ENCODE results near the gene ERLEC1. TPM values are rescaled to one million over a fixed set of nuclear protein-coding genes. Genes with fewer than 3 reads are reported as not detected.

Gene ERLEC1
- total RNA-seq, 4 donors from 2014 or later: 26.7 to 53.6 (median 28.9) TPM

GRCh38 chr2:53865264-53865663 lies 78.4 kb downstream of the ERLEC1 start:
- peaks cover 0 to 46% of the 10 kb centered on the region in 2 donors for H3K36me3 ChIP-seq

DNA sequence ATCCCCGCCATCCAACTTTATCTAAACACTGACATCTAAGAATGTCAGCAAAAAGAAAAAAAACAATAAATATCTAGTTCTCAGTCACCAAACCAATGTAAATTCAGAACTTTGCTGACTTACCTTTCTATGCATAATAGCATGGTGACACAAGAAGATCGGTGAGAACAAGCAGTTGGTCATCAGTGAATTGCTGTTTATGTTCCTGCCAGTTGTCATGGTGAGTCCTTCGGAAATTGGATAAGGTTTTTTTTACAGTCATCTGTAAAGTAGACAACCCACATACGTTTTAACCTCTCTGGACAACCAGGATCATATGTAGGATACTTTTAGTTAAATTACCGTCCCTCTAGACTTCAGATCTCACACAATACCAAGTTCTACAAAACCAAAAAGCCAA lies 79.1 kb downstream of the ERLEC1 start:
- intact Hi-C loops (cut with DNase I; ENCODE audit: low total_unique reads): no loop called here
- TF ChIP-seq, protein P1, sequence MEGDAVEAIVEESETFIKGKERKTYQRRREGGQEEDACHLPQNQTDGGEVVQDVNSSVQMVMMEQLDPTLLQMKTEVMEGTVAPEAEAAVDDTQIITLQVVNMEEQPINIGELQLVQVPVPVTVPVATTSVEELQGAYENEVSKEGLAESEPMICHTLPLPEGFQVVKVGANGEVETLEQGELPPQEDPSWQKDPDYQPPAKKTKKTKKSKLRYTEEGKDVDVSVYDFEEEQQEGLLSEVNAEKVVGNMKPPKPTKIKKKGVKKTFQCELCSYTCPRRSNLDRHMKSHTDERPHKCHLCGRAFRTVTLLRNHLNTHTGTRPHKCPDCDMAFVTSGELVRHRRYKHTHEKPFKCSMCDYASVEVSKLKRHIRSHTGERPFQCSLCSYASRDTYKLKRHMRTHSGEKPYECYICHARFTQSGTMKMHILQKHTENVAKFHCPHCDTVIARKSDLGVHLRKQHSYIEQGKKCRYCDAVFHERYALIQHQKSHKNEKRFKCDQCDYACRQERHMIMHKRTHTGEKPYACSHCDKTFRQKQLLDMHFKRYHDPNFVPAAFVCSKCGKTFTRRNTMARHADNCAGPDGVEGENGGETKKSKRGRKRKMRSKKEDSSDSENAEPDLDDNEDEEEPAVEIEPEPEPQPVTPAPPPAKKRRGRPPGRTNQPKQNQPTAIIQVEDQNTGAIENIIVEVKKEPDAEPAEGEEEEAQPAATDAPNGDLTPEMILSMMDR (IDR thresholded peaks at IDR 0.05 in 4 of 5, conservative IDR thresholded peaks at IDR 0.05 in 1 of 5): no peak
- TF ChIP-seq POLR2A (IDR thresholded peaks at IDR 0.05): no peak
- H3K36me3 ChIP-seq: peaks cover 0 to 46% of the 10 kb centered on the region in 2 donors

More at GRCh38 chr2:53865264-53865663, 78.4 kb downstream of the ERLEC1 start:
- no peaks in the 10 kb centered on the region for H3K27me3 ChIP-seq
- ATAC-seq (no peak), DNase-seq (no peak)
- peak overlapping the region in 2 of 4 donors; percentile 58 to 59 for H3K27ac ChIP-seq
- no peak overlapping the region for H3K4me3 ChIP-seq
- no peaks in the 10 kb centered on the region for H3K9me3 ChIP-seq
- no peak for TF ChIP-seq POLR2A (IDR thresholded peaks at IDR 0.05)
- TF ChIP-seq, protein P1 (IDR thresholded peaks at IDR 0.05 in 4 of 5, conservative IDR thresholded peaks at IDR 0.05 in 1 of 5): no peak
- intact Hi-C loops (cut with DNase I; ENCODE audit: low total_unique reads): no loop called here
- in situ Hi-C loops (cut with MboI; ENCODE audit: low sequenced_read_pairs in 4 of 4): no loop called here
- H3K4me1 ChIP-seq: peaks cover 0 to 25% of the 10 kb centered on the region in 2 donors

GRCh38 chr2:53867169-53867568 lies 80.3 kb downstream of the ERLEC1 start:
- peak; percentile 47 to 72 for DNase-seq
- TF ChIP-seq, protein P1 (IDR thresholded peaks at IDR 0.05 in 4 of 5, conservative IDR thresholded peaks at IDR 0.05 in 1 of 5): no peak
- no peak for TF ChIP-seq POLR2A (IDR thresholded peaks at IDR 0.05)
- no peaks in the 10 kb centered on the region for H3K27me3 ChIP-seq
- in situ Hi-C loops (cut with MboI; ENCODE audit: low sequenced_read_pairs in 4 of 4): no loop called here
- intact Hi-C loops (cut with DNase I; ENCODE audit: low total_unique reads): no loop called here
- peak; percentile 68 to 79 for ATAC-seq
- no peaks in the 10 kb centered on the region for H3K9me3 ChIP-seq
- no peak overlapping the region for H3K4me3 ChIP-seq
- H3K27ac ChIP-seq: peak overlapping the region; percentile 59 to 75 (median 66)
- peaks cover 3 to 35% of the 10 kb centered on the region in 2 donors for H3K4me1 ChIP-seq
- H3K36me3 ChIP-seq: peaks cover 0 to 49% of the 10 kb centered on the region in 2 donors

More for the DNA sequence above, 79.1 kb downstream of the ERLEC1 start:
- Histone ChIP-seq H3K4me1 (peaks cover under 1 to 29% of the 10 kb centered on the region in 2 donors), H3K4me3 (no peak overlapping the region), H3K27ac (peak overlapping the region; percentile 58 to 72 (median 59)), H3K9me3 (no peaks in the 10 kb centered on the region), H3K27me3 (no peaks in the 10 kb centered on the region)
- DNase-seq (no peak), ATAC-seq (no peak)
- in situ Hi-C loops (cut with MboI; ENCODE audit: low sequenced_read_pairs in 4 of 4): no loop called here

GRCh38 chr2:53867773-53868172 lies 80.9 kb downstream of the ERLEC1 start:
- TF ChIP-seq, protein P1 (IDR thresholded peaks at IDR 0.05 in 4 of 5, conservative IDR thresholded peaks at IDR 0.05 in 1 of 5): no peak
- no peak for TF ChIP-seq POLR2A (IDR thresholded peaks at IDR 0.05)
- DNase-seq (no peak), ATAC-seq (no peak)
- Histone ChIP-seq H3K4me1 (peaks cover 3 to 35% of the 10 kb centered on the region in 2 donors), H3K4me3 (no peak overlapping the region), H3K27me3 (no peaks in the 10 kb centered on the region), H3K36me3 (peaks cover 0 to 55% of the 10 kb centered on the region in 2 donors), H3K27ac (peak overlapping the region; percentile 50 to 75 (median 59)), H3K9me3 (no peaks in the 10 kb centered on the region)
- in situ Hi-C loops (cut with MboI; ENCODE audit: low sequenced_read_pairs in 4 of 4) (no loop called here), intact Hi-C loops (cut with DNase I; ENCODE audit: low total_unique reads) (no loop called here)

Small RNA genes within 50 kb of the gene (microRNA-seq; reads per million reads assigned to microRNA genes)
- gene MIR3682 (ENCODE audit: borderline replicate concordance in 2 of 2): 0 to 0.85 reads per million in 2 donors

Other genes starting within 250 kb of the ERLEC1 start
- 10 to 100 TPM in 1 of 4 donors, 1 to 10 TPM in 3; 3.7 to 10.3 (median 6.0) TPM for gene CHAC2, start 19.2 kb upstream of the ERLEC1 start, total RNA-seq
- 1 to 10 TPM; 5.0 to 7.6 (median 6.4) TPM for gene ASB3, start 91 bp upstream of the ERLEC1 start, total RNA-seq
- 10 to 100 TPM in 1 of 4 donors, 1 to 10 TPM in 2, under 1 TPM in 1; 0.80 to 19.6 (median 1.3) TPM for gene GPR75, start 72.9 kb downstream of the ERLEC1 start, total RNA-seq
- 100 to 1,000 TPM; 144 to 247 (median 162) TPM for gene PSME4, start 183.9 kb downstream of the ERLEC1 start, total RNA-seq